Measurements from ENCODE around the gene CDK16.
A peak's percentile ranks its signal among the peaks of the same experiment; 100 is the strongest.

The CDK16 gene

GRCh38 chrX:47232197-47232802 lies 13.8 kb downstream of the CDK16 start:
- no peak for DNase-seq (ENCODE audit: low read depth in 2 of 2)
- peak overlapping the region; percentile 61 to 72 for H3K4me3 ChIP-seq (replicated peaks in 1 of 2; ENCODE audit: low read depth in 2 of 2, low read length in 2 of 2)
- no peak for TF ChIP-seq CTCF (IDR thresholded peaks at IDR 0.05; ENCODE audit: low read depth, low read length)

GRCh38 chrX:47232803-47233332 lies 14.4 kb downstream of the CDK16 start, which contains the start of gene USP11:
Gene USP11 (plus strand): TSS chrX:47233009. CDS start chrX:47233044, 35 bp downstream.
- H3K4me3 ChIP-seq (replicated peaks in 1 of 2; ENCODE audit: low read depth in 2 of 2, low read length in 2 of 2) = peak within 1 kb of the TSS; percentile 61 to 72
- no peak for TF ChIP-seq CTCF (IDR thresholded peaks at IDR 0.05; ENCODE audit: low read depth, low read length)
- peak; percentile 31 to 60 for DNase-seq (ENCODE audit: low read depth in 2 of 2)

- peak overlapping the region; percentile 61 to 72 for H3K4me3 ChIP-seq (replicated peaks in 1 of 2; ENCODE audit: low read depth in 2 of 2, low read length in 2 of 2)
- no peak for TF ChIP-seq CTCF (IDR thresholded peaks at IDR 0.05; ENCODE audit: low read depth, low read length)
These were observed 15.0 kb downstream of the CDK16 start for GRCh38 chrX:47233333-47234113.

GRCh38 chrX:47234583-47234982 lies 16.1 kb downstream of the CDK16 start:
- peak overlapping the region in 1 of 2 donors; percentile 54 for H3K4me3 ChIP-seq (replicated peaks in 1 of 2; ENCODE audit: low read depth in 2 of 2, low read length in 2 of 2)
- TF ChIP-seq CTCF (IDR thresholded peaks at IDR 0.05; ENCODE audit: low read depth, low read length) = no peak
- peak in 1 of 2 donors; percentile 22 for DNase-seq (ENCODE audit: low read depth in 2 of 2)

More at GRCh38 chrX:47233333-47234113, 15.0 kb downstream of the CDK16 start:
- DNase-seq (ENCODE audit: low read depth in 2 of 2) = peak; percentile 98

GRCh38 chrX:47235691-47236103 lies 17.2 kb downstream of the CDK16 start:
- no peak for DNase-seq (ENCODE audit: low read depth in 2 of 2)
- no peak overlapping the region for H3K4me3 ChIP-seq (replicated peaks in 1 of 2; ENCODE audit: low read depth in 2 of 2, low read length in 2 of 2)
- no peak for TF ChIP-seq CTCF (IDR thresholded peaks at IDR 0.05; ENCODE audit: low read depth, low read length)

GRCh38 chrX:47239199-47239598 lies 20.7 kb downstream of the CDK16 start:
- no peak for DNase-seq (ENCODE audit: low read depth in 2 of 2)
- no peak overlapping the region for H3K4me3 ChIP-seq (replicated peaks in 1 of 2; ENCODE audit: low read depth in 2 of 2, low read length in 2 of 2)
- no peak for TF ChIP-seq CTCF (IDR thresholded peaks at IDR 0.05; ENCODE audit: low read depth, low read length)
